IMR-90 (cell line): ENCODE data around the gene TTC7B. TPM values are rescaled to one million over a fixed set of nuclear protein-coding genes. Genes with fewer than 3 reads are reported as not detected.

Experiments
- ATAC-seq: fragments of 200-7000 bp; cut with Tn5 transposase; 2 replicates; pipeline ENCODE4 v1.9.1; 2020; ENCODE audit warnings: low read depth, mild to moderate bottlenecking, moderate library complexity
- BruUV-seq: library from RNA; stranded (reverse); fragments of 400-500 nt; replicated peaks from 2 replicates; lab custom pipeline; 2021; lab: Mats Ljungman, UMichigan
- CTCF ChIA-PET: fragments of 300-600 bp; formaldehyde crosslinking; extraction: SDS; loops from one replicate; lab custom pipeline; 2021; ENCODE audit warnings: antibody characterized with exemption; lab: Yijun Ruan, JAX
- POLR2A ChIA-PET: fragments of 300-600 bp; sonication (Branson Sonifier 250); formaldehyde crosslinking; loops from one replicate; lab custom pipeline; 2022; ENCODE audit warnings: antibody characterized with exemption; ENCODE audit not compliant: unreplicated experiment; lab: Charles Lee
- DNase-seq: peaks from one replicate; pipeline ENCODE4 v3.0.0; 2013
- H2AFZ ChIP-seq: replicated peaks from 2 replicates; pipeline ENCODE3; 2013; ENCODE audit warnings: low read length, mild to moderate bottlenecking; ENCODE audit not compliant: poor library complexity
- H2AK5ac ChIP-seq: 2 replicates; pipeline ENCODE4 v1.6.1; 2013; ENCODE audit warnings: low read depth, low read length, inconsistent platforms
- H2AK9ac ChIP-seq: replicated peaks from 2 replicates; pipeline ENCODE3; 2013; ENCODE audit warnings: mild to moderate bottlenecking, low read depth, low read length, moderate library complexity; ENCODE audit not compliant: poor library complexity
- H2BK120ac ChIP-seq: 2 replicates; pipeline ENCODE4 v1.6.1; 2013; ENCODE audit warnings: low read depth, low read length, inconsistent platforms
- H2BK15ac ChIP-seq: 3 replicates; pipeline ENCODE4 v1.6.1; 2013; ENCODE audit warnings: low read depth, low read length, inconsistent platforms
- H2BK20ac ChIP-seq: 2 replicates; pipeline ENCODE4 v1.6.1; 2013; ENCODE audit warnings: low read depth, mild to moderate bottlenecking, inconsistent platforms, low read length, moderate library complexity
- H2BK5ac ChIP-seq: 2 replicates; pipeline ENCODE4 v1.6.1; 2013; ENCODE audit warnings: mild to moderate bottlenecking, low read depth, low read length, inconsistent platforms; ENCODE audit not compliant: poor library complexity, severe bottlenecking
- H3K14ac ChIP-seq: replicated peaks from 2 replicates; pipeline ENCODE4 v1.6.1; 2013; ENCODE audit warnings: low read depth, low read length, inconsistent platforms
- H3K18ac ChIP-seq: 2 replicates; pipeline ENCODE4 v1.6.1; 2013; ENCODE audit warnings: low read depth, low read length, control low read depth
- H3K23ac ChIP-seq: 2 replicates; pipeline ENCODE4 v1.6.1; 2013; ENCODE audit warnings: low read depth, low read length, inconsistent platforms
- H3K27ac ChIP-seq: 2 replicates; pipeline ENCODE4 v1.5.1; 2013; ENCODE audit warnings: mild to moderate bottlenecking, control low read depth, low read length; ENCODE audit not compliant: insufficient read depth
- H3K27me3 ChIP-seq: 2 replicates; pipeline ENCODE4 v1.6.1; 2013; ENCODE audit warnings: low read length; ENCODE audit not compliant: control insufficient read depth, insufficient read depth
- H3K36me3 ChIP-seq: 2 replicates; pipeline ENCODE4 v1.6.1; 2013; ENCODE audit warnings: low read length, mixed read lengths; ENCODE audit not compliant: control insufficient read depth, insufficient read depth
- H3K4ac ChIP-seq: 2 replicates; pipeline ENCODE4 v1.6.1; 2013; ENCODE audit warnings: low read depth, low read length, inconsistent platforms
- H3K4me1 ChIP-seq: 2 replicates; pipeline ENCODE4 v1.6.1; 2013; ENCODE audit warnings: low read length, mixed read lengths; ENCODE audit not compliant: control insufficient read depth, insufficient read depth
- H3K4me2 ChIP-seq: 2 replicates; pipeline ENCODE4 v1.6.1; 2013; ENCODE audit warnings: low read depth, mild to moderate bottlenecking, control low read depth, low read length, moderate library complexity
- H3K4me3 ChIP-seq: 2 replicates; pipeline ENCODE4 v1.5.1; 2013; ENCODE audit warnings: low read depth, mild to moderate bottlenecking, control low read depth, low read length, moderate library complexity; ENCODE audit not compliant: insufficient read depth
- H3K56ac ChIP-seq: 2 replicates; pipeline ENCODE4 v1.6.1; 2013; ENCODE audit warnings: low read length, inconsistent platforms; ENCODE audit not compliant: insufficient read depth; ENCODE audit errors: extremely low read depth
- H3K79me1 ChIP-seq, 2 experiments: 2 replicates each; pipeline ENCODE4 v1.6.1; 2013; ENCODE audit warnings: low read length in 2 of 2, inconsistent platforms in 1 of 2, low read depth in 1 of 2
- H3K9ac ChIP-seq: 2 replicates; pipeline ENCODE4 v1.6.1; 2013; ENCODE audit warnings: low read depth, low read length, control low read depth
- H3K9me1 ChIP-seq: 2 replicates; pipeline ENCODE4 v1.6.1; 2013; ENCODE audit warnings: low read length, inconsistent platforms; ENCODE audit not compliant: insufficient read depth
- H3K9me3 ChIP-seq: 2 replicates; pipeline ENCODE4 v1.6.1; 2013; ENCODE audit warnings: low read length; ENCODE audit not compliant: control insufficient read depth, insufficient read depth
- H4K20me1 ChIP-seq: 2 replicates; pipeline ENCODE4 v1.6.1; 2013; ENCODE audit warnings: low read length, inconsistent platforms; ENCODE audit not compliant: insufficient read depth
- H4K5ac ChIP-seq: 2 replicates; pipeline ENCODE4 v1.6.1; 2013; ENCODE audit warnings: mild to moderate bottlenecking, low read depth, low read length, control low read depth
- H4K8ac ChIP-seq, 2 experiments: 2 replicates each; pipeline ENCODE4 v1.6.1; 2013; ENCODE audit warnings: low read depth in 2 of 2, low read length in 2 of 2, control low read depth in 1 of 2, inconsistent platforms in 1 of 2
- H4K91ac ChIP-seq: 2 replicates; pipeline ENCODE4 v1.6.1; 2013; ENCODE audit warnings: low read depth, low read length, inconsistent platforms; ENCODE audit not compliant: insufficient read depth
- BHLHE40 ChIP-seq: fragments of 150-350 bp; IDR thresholded peaks from 2 replicates; pipeline ENCODE4 v1.6.1; 2016; ENCODE audit warnings: mild to moderate bottlenecking, low read depth, low read length
- CEBPB ChIP-seq: IDR thresholded peaks from 2 replicates; pipeline ENCODE4 v1.6.1; 2012; ENCODE audit warnings: low read depth, low read length, improper control_type of control experiment
- CHD1 ChIP-seq: IDR thresholded peaks from 2 replicates; pipeline ENCODE4 v1.6.1; 2012; ENCODE audit warnings: low read depth, low read length, improper control_type of control experiment
- ELK1 ChIP-seq: fragments of 150-350 bp; IDR thresholded peaks from 2 replicates; pipeline ENCODE4 v1.6.1; 2016; ENCODE audit warnings: low read depth, mild to moderate bottlenecking, low read length, moderate library complexity, borderline replicate concordance
- MAFK ChIP-seq: IDR thresholded peaks from 2 replicates; pipeline ENCODE4 v1.6.1; 2012; ENCODE audit warnings: low read depth, low read length, improper control_type of control experiment
- MXI1 ChIP-seq: IDR thresholded peaks from 2 replicates; pipeline ENCODE4 v1.6.1; 2012; ENCODE audit warnings: low read depth, mild to moderate bottlenecking, low read length, moderate library complexity, borderline replicate concordance
- NFE2L2 ChIP-seq: fragments of 150-350 bp; IDR thresholded peaks from 2 replicates; pipeline ENCODE4 v1.6.1; 2016; ENCODE audit warnings: low read depth, mild to moderate bottlenecking, low read length
- POLR2A ChIP-seq: IDR thresholded peaks from 2 replicates; pipeline ENCODE4 v1.6.1; 2012; ENCODE audit warnings: mild to moderate bottlenecking, low read depth, low read length
- RAD21 ChIP-seq: IDR thresholded peaks from 2 replicates; pipeline ENCODE4 v1.6.1; 2012; ENCODE audit warnings: low read length, improper control_type of control experiment
- RCOR1 ChIP-seq: IDR thresholded peaks from 2 replicates; pipeline ENCODE4 v1.6.1; 2012; ENCODE audit warnings: mild to moderate bottlenecking, low read length, improper control_type of control experiment; ENCODE audit not compliant: insufficient replicate concordance
- RFX5 ChIP-seq: IDR thresholded peaks from 2 replicates; pipeline ENCODE4 v1.8.0; 2012; ENCODE audit warnings: low read depth, mild to moderate bottlenecking, low read length, moderate library complexity
- WGBS, 2 experiments: methylation state at CpG; one replicate each; pipeline versions ENCODE4 v1.1.5 to v1.1.7; 2013; ENCODE audit warnings: missing lambda C conversion rate in 2 of 2; ENCODE audit not compliant: insufficient read length in 1 of 2; ENCODE audit errors: extremely low coverage in 2 of 2; 5-methylcytosine and 5-hydroxymethylcytosine counted together
- dilution Hi-C: fragments of 300-500 bp; cut with HindIII; formaldehyde crosslinking; loops from one replicate; pipeline ENCODE4 v1.14.3; 2018; ENCODE audit warnings: low sequenced_read_pairs; ENCODE audit not compliant: unreplicated experiment
- in situ Hi-C: fragments of 300-500 bp; cut with MboI; formaldehyde crosslinking; loops from 3 replicates; pipeline ENCODE4 v1.14.3; 2019; ENCODE audit warnings: low sequenced_read_pairs, inconsistent platforms, mixed read lengths
- intact Hi-C: fragments of 100-400 bp; cut with micrococcal nuclease; formaldehyde crosslinking; loops from 2 replicates; pipeline ENCODE4 v1.10.0; 2022
- polyA plus RNA-seq, 3 experiments: library from polyadenylated mRNA; depleted of rRNA; stranded (reverse); fragments of >200 nt; gene quantifications; 2 replicates each; pipeline ENCODE4 v1.2.3, GENCODE V29; 2012; ENCODE audit warnings: low replicate concordance in 1 of 3
- total RNA-seq: library from RNA; depleted of rRNA; stranded (reverse); fragments of >200 nt; gene quantifications from 2 replicates; pipeline ENCODE4 v1.2.3, GENCODE V29; 2012
- TF ChIP-seq, protein P1 (sequence below): conservative IDR thresholded peaks from 2 replicates; pipeline ENCODE4 v1.5.1; 2012; ENCODE audit warnings: mild to moderate bottlenecking, low read depth, low read length, improper control_type of control experiment
- TF ChIP-seq, protein P2 (sequence below): fragments of 150-350 bp; IDR thresholded peaks from 2 replicates; pipeline ENCODE4 v1.6.1; 2017; ENCODE audit warnings: mild to moderate bottlenecking, antibody characterized with exemption, low read length, low read depth

The TTC7B gene
- total and polyA plus RNA-seq, 2 of the 4 experiments (the other 2 are of a cell fraction), result 18.1 to 35.3 TPM

DNA sequence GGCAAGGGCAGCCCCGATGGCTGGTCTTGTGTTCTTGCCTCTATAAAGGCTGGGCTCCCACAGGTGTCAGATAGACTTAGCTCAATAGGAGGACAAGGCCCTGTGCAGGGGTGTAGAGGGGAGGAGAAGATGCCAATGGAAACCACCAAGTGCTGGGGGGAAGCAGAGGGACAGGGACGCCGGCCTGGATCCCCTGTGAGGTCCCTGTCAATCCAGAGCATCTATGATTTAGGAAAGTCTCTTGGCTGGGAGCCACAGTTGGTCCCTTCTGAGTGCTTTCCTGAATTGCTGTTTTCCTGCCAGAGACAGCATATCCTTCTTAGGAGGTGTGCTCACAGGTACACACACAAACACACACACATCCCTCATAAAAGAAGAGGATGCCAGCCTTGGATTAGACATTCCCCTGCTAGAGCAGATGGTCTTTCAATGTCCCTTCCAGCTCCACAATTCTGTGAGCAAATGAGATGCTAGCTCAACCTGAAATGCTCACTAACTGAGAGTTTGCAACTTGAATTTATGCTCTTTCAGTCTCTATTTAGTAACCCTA lies 62.7 kb downstream of the TTC7B start:
- Histone ChIP-seq H3K9me3 (peaks cover 3% of the 10 kb centered on the region; the same call in 1 of the 2 replicates), H3K23ac (no peak overlapping the region), H2BK20ac (no peak overlapping the region), H3K4me3 (no peak overlapping the region), H3K4me2 (no peak overlapping the region), H3K79me1 (peaks cover under 1 to 4% of the 10 kb centered on the region in 2 experiments; a peak in 2 of 4 replicates), H3K9me1 (no peaks in the 10 kb centered on the region; the same call in 1 of the 2 replicates), H2AFZ (no peak overlapping the region), H3K18ac (no peak overlapping the region), H4K91ac (no peak overlapping the region), H2AK5ac (no peak overlapping the region), H3K9ac (no peak overlapping the region), H2AK9ac (no peak overlapping the region), H4K8ac (no peak overlapping the region), H3K36me3 (no peaks in the 10 kb centered on the region), H3K4ac (no peak overlapping the region), H3K27ac (no peak overlapping the region), H3K14ac (no peak overlapping the region), H4K5ac (no peak overlapping the region), H3K4me1 (0 out of 2 replicates have a peak, but pooled peaks cover under 1% of the 10 kb centered on the region), H3K56ac (no peak overlapping the region), H2BK15ac (no peak overlapping the region), H2BK5ac (no peak overlapping the region), H3K27me3 (no peaks in the 10 kb centered on the region), H4K20me1 (peaks cover 3% of the 10 kb centered on the region; the same call in 1 of the 2 replicates), H2BK120ac (no peak overlapping the region)
- POLR2A ChIA-PET, result interaction anchor here (0.6 kb wide), 1 partner anchor 480 kb away, joined by 3 read pairs; no protein-coding TSS in a partner anchor
- BruUV-seq, result no TSS peak
- ATAC-seq, result no peak
- intact Hi-C loops, result no loop called here
- no peak for DNase-seq
- TF ChIP-seq RFX5, result no peak
- TF ChIP-seq CHD1, result no peak
- no peak for TF ChIP-seq RCOR1
- no peak for TF ChIP-seq NFE2L2
- TF ChIP-seq, protein P1, sequence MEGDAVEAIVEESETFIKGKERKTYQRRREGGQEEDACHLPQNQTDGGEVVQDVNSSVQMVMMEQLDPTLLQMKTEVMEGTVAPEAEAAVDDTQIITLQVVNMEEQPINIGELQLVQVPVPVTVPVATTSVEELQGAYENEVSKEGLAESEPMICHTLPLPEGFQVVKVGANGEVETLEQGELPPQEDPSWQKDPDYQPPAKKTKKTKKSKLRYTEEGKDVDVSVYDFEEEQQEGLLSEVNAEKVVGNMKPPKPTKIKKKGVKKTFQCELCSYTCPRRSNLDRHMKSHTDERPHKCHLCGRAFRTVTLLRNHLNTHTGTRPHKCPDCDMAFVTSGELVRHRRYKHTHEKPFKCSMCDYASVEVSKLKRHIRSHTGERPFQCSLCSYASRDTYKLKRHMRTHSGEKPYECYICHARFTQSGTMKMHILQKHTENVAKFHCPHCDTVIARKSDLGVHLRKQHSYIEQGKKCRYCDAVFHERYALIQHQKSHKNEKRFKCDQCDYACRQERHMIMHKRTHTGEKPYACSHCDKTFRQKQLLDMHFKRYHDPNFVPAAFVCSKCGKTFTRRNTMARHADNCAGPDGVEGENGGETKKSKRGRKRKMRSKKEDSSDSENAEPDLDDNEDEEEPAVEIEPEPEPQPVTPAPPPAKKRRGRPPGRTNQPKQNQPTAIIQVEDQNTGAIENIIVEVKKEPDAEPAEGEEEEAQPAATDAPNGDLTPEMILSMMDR, result no peak
- no peak for TF ChIP-seq BHLHE40
- no peak for TF ChIP-seq RAD21
- TF ChIP-seq, protein P2, sequence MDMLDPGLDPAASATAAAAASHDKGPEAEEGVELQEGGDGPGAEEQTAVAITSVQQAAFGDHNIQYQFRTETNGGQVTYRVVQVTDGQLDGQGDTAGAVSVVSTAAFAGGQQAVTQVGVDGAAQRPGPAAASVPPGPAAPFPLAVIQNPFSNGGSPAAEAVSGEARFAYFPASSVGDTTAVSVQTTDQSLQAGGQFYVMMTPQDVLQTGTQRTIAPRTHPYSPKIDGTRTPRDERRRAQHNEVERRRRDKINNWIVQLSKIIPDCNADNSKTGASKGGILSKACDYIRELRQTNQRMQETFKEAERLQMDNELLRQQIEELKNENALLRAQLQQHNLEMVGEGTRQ, result no peak
- TF ChIP-seq MAFK, result no peak
- TF ChIP-seq CEBPB, result no peak
- TF ChIP-seq ELK1, result no peak
- no peak for TF ChIP-seq POLR2A
- TF ChIP-seq MXI1, result no peak
- in situ Hi-C loops, result no loop called here
- dilution Hi-C loops, result no loop called here
- CTCF ChIA-PET, result interaction anchor here (1.0 kb wide), 2 partner anchors 10 to 27 kb away, joined by 3 read pairs; no protein-coding TSS in a partner anchor
- no CpG with 5 or more reads among the region's 3 CpGs for WGBS, 2 experiments
